Upper lobe of left lung (tissue), 6 donors: Measurements from ENCODE around the gene TBX19. TPM values are rescaled to one million over a fixed set of nuclear protein-coding genes. Genes with fewer than 3 reads are reported as not detected.

Experiments
- ATAC-seq, 2 donors: fragments of 200-7000 bp; cut with Tn5 transposase; one replicate each; pipeline ENCODE4 v1.9.1; 2022; ENCODE audit warnings: mild to moderate bottlenecking in 2 of 2, moderate library complexity in 2 of 2; ENCODE audit not compliant: low FRiP score in 2 of 2
- DNase-seq, 2 donors: peaks; one replicate each; pipeline ENCODE4 v3.0.0-alpha.2; 2019 to 2020
- H3K27ac ChIP-seq, 4 donors: fragments of 200-600 bp; sonication (generic); one replicate each; pipeline ENCODE4 v1.5.1; 2016 to 2019
- H3K27me3 ChIP-seq, 4 donors: fragments of 200-600 bp; sonication (generic); one replicate each; pipeline ENCODE4 v1.5.1; 2017 to 2019
- H3K36me3 ChIP-seq, 4 donors: fragments of 200-600 bp; sonication (generic); one replicate each; pipeline ENCODE4 v1.5.1; 2016 to 2019
- H3K4me1 ChIP-seq, 4 donors: fragments of 200-600 bp; sonication (generic); one replicate each; pipeline ENCODE4 v1.5.1; 2018 to 2019
- H3K4me3 ChIP-seq, 4 donors: fragments of 200-600 bp; sonication (generic); one replicate each; pipeline ENCODE4 v1.5.1; 2017 to 2019; ENCODE audit warnings: mild to moderate bottlenecking in 2 of 4, moderate library complexity in 1 of 4
- H3K9me3 ChIP-seq, 4 donors: fragments of 200-600 bp; sonication (generic); one replicate each; pipeline ENCODE4 v1.5.1; 2018 to 2019
- EP300 ChIP-seq, 4 donors: sonication (generic); formaldehyde crosslinking; IDR thresholded peaks; one replicate each; pipeline ENCODE4 v1.5.1; 2017; ENCODE audit warnings: antibody characterized with exemption in 4 of 4, control low read depth in 2 of 4
- POLR2A ChIP-seq, 4 donors: fragments of 450-650 bp; IDR thresholded peaks; one replicate each; pipeline ENCODE4 v1.5.1; 2016 to 2017; ENCODE audit warnings: antibody characterized with exemption in 4 of 4, mild to moderate bottlenecking in 2 of 4
- POLR2AphosphoS5 ChIP-seq, 2 donors: sonication (generic); formaldehyde crosslinking; IDR thresholded peaks; one replicate each; pipeline ENCODE4 v1.5.1; 2017; ENCODE audit warnings: antibody characterized with exemption in 2 of 2
- WGBS, 2 donors: methylation state at CpG; one replicate each; pipeline ENCODE4 v1.1.5; 2017 to 2018; 5-methylcytosine and 5-hydroxymethylcytosine counted together
- small RNA-seq, 4 donors: library from RNA; depleted of rRNA; stranded (forward); fragments of <200 nt; gene quantifications; one replicate each; pipeline ENCODE3, GENCODE V24; 2016
- total RNA-seq, 6 donors: library from RNA; depleted of rRNA in 4 of 6; stranded (reverse); fragments of >200 nt in 4 of 6; gene quantifications; one replicate each; pipeline versions ENCODE4 v1.1.0 to v1.2.1, GENCODE V29; 2016 to 2021
- TF ChIP-seq, protein P1 (sequence below), 6 experiments: fragments of 450-650 bp in 4 of 6; fragments of 200-600 bp in 2 of 6; sonication (generic) in 2 of 6; IDR thresholded peaks; one replicate each; pipeline ENCODE4 v1.5.1; 2016 to 2019; ENCODE audit warnings: antibody characterized with exemption in 6 of 6
- donor health status: DM: no; HTN: no; CAD: no; lungs with moderate emphysema.
- donor health status: DM: no; HTN: yes; CAD: no; lungs with severe emphysema.

Gene TBX19
- total RNA-seq, 6 donors from 2014 or later: 0.91 to 6.3 (median 2.4) TPM

DNA sequence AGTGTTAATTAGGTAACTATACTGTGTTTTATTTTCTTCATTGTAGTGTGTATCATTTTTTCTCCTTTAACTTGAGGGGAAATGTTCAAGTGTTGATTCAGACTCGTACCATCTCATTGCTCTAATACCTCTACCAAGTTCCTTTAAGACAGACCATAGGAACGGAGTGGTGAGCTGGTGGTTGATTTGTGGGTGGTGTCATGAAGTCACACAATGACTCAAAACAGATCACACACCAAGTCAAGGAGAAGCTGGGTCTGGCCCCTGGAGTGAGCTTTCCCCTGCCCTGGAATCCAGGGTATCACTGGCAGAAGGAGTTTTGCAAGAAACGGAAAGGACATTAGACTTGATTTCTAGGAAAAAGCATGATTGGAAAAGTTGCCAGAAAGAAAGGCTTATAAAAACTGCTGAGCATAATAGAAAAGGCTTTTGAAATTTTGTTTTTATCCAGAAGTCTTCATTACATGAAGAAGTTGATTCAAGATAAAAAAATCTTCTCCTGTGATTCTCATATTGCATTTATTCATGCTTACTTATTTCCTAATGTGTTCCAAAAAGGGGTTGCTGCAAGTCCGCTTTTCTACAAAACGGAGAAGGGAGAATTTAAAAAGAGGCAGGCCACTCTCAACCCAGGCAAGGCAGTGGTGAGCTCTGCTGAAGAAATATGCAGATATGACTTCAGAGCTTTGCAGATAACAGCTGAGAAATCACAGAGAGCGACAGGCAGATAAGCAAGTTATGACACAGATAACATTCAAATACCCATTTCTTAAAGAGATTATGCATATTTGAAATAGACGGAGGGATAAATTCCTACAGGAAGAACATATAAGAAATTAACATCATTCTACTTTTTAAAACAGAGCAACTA, 79.7 kb downstream of the TBX19 start:
- TF ChIP-seq POLR2A (IDR thresholded peaks at IDR 0.05) (no peak), POLR2AphosphoS5 (IDR thresholded peaks at IDR 0.05) (no peak), EP300 (IDR thresholded peaks at IDR 0.05) (no peak)
- TF ChIP-seq, protein P1, sequence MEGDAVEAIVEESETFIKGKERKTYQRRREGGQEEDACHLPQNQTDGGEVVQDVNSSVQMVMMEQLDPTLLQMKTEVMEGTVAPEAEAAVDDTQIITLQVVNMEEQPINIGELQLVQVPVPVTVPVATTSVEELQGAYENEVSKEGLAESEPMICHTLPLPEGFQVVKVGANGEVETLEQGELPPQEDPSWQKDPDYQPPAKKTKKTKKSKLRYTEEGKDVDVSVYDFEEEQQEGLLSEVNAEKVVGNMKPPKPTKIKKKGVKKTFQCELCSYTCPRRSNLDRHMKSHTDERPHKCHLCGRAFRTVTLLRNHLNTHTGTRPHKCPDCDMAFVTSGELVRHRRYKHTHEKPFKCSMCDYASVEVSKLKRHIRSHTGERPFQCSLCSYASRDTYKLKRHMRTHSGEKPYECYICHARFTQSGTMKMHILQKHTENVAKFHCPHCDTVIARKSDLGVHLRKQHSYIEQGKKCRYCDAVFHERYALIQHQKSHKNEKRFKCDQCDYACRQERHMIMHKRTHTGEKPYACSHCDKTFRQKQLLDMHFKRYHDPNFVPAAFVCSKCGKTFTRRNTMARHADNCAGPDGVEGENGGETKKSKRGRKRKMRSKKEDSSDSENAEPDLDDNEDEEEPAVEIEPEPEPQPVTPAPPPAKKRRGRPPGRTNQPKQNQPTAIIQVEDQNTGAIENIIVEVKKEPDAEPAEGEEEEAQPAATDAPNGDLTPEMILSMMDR (IDR thresholded peaks at IDR 0.05): no peak
- no peak overlapping the region for H3K4me3 ChIP-seq
- WGBS, 2 donors: 72 to 80% methylated on average over 7 of the region's 7 CpGs
- DNase-seq (no peak), ATAC-seq (peak in 1 of 2 donors; percentile 68)
- H3K27me3 ChIP-seq: no peaks in the 10 kb centered on the region
- no peaks in the 10 kb centered on the region for H3K36me3 ChIP-seq
- no peaks in the 10 kb centered on the region for H3K9me3 ChIP-seq
- H3K27ac ChIP-seq: no peak overlapping the region
- no peaks in the 10 kb centered on the region for H3K4me1 ChIP-seq

DNA sequence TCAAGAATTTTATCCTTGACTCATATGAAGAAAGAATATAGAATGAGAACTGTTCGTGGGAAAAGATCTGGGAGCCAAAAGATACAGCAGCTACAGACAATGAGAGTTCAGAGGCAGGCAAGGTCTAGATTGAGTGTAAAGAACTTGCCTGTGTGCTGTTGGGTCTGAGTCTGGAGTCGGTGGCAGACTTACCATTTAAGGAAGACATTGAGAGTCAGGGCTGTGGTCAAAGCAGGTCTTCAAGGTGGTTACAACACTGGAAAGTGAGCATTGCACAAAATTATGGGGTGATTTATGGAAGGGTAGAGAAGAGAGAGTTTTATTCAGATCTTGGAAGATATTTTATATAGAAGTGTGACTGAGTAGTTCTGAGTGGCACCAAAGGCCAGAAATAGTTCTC, 80.6 kb downstream of the TBX19 start:
- no peak for ATAC-seq
- 66 to 70% methylated on average over 2 of the region's 2 CpGs for WGBS, 2 donors
- DNase-seq: no peak

DNA sequence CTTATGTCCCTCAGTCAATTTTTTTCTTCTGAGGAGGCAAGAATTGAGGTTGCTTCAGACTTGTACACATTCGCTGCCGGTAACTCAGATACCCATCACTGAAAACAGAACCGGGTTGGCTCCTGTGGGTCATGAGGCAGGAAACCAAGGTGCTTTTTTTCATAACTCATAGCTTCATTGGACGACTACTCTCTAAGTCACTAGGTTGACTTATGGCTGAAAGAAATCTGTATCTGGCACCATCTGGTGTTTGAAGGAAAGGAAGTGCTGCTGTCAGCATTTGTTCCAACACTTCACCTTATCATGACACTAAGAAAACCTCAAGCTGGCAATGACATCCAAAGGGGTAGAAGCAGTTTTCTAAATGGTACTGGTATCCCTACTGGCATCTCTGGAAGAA, 82.3 kb downstream of the TBX19 start:
- no peaks in the 10 kb centered on the region for H3K4me1 ChIP-seq
- TF ChIP-seq POLR2AphosphoS5 (IDR thresholded peaks at IDR 0.05): no peak
- TF ChIP-seq, protein P1 (IDR thresholded peaks at IDR 0.05): no peak
- TF ChIP-seq EP300 (IDR thresholded peaks at IDR 0.05): no peak
- TF ChIP-seq POLR2A (IDR thresholded peaks at IDR 0.05): no peak
- DNase-seq (no peak), ATAC-seq (peak in 1 of 2 donors; percentile 6)
- H3K9me3 ChIP-seq: no peaks in the 10 kb centered on the region
- H3K4me3 ChIP-seq: no peak overlapping the region
- no peaks in the 10 kb centered on the region for H3K36me3 ChIP-seq
- H3K27me3 ChIP-seq: no peaks in the 10 kb centered on the region
- no peak overlapping the region for H3K27ac ChIP-seq
- 45 to 50% methylated on average over 4 of the region's 4 CpGs for WGBS, 2 donors

More for the DNA sequence above, 80.6 kb downstream of the TBX19 start:
- Histone ChIP-seq H3K27ac (no peak overlapping the region), H3K4me1 (no peaks in the 10 kb centered on the region), H3K4me3 (no peak overlapping the region), H3K27me3 (no peaks in the 10 kb centered on the region), H3K9me3 (no peaks in the 10 kb centered on the region), H3K36me3 (no peaks in the 10 kb centered on the region)
- no peak for TF ChIP-seq EP300 (IDR thresholded peaks at IDR 0.05)
- no peak for TF ChIP-seq POLR2A (IDR thresholded peaks at IDR 0.05)
- TF ChIP-seq, protein P1 (IDR thresholded peaks at IDR 0.05): no peak
- TF ChIP-seq POLR2AphosphoS5 (IDR thresholded peaks at IDR 0.05): no peak

Small RNA genes lying within 50 kb of the gene (small RNA-seq; reads per million reads assigned to genes)
- 0 reads per million in 4 donors for gene RNU6-1310P

Other genes with a start within 250 kb of the TBX19 start
- 10 to 100 TPM in 3 of 6 donors, 1 to 10 TPM in 3; 1.0 to 13.6 (median 8.5) TPM for gene GPR161, start 143.9 kb upstream of the TBX19 start, total RNA-seq
- gene TIPRL, start 101.9 kb upstream of the TBX19 start, total RNA-seq: 10 to 100 TPM in 4 of 6 donors, 1 to 10 TPM in 2; 7.2 to 26.1 (median 18.4) TPM
- 10 to 100 TPM; 27.7 to 70.6 (median 41.9) TPM for gene SFT2D2, start 54.9 kb upstream of the TBX19 start, total RNA-seq